Ishikawa (cell line): ENCODE measurements around the gene RIMBP2.

Experiments
- EGR1 ChIP-seq: IDR thresholded peaks from 2 replicates; pipeline ENCODE4 v1.6.1; 2012
- TAF1 ChIP-seq: IDR thresholded peaks from 2 replicates; pipeline ENCODE4 v1.6.1; 2012; ENCODE audit warnings: low read depth, mild to moderate bottlenecking
- YY1 ChIP-seq: IDR thresholded peaks from 2 replicates; pipeline ENCODE4 v1.6.1; 2012; ENCODE audit warnings: low read depth
- TF ChIP-seq, protein P1 (sequence below): IDR thresholded peaks from 2 replicates; pipeline ENCODE4 v1.6.1; 2012

DNA sequence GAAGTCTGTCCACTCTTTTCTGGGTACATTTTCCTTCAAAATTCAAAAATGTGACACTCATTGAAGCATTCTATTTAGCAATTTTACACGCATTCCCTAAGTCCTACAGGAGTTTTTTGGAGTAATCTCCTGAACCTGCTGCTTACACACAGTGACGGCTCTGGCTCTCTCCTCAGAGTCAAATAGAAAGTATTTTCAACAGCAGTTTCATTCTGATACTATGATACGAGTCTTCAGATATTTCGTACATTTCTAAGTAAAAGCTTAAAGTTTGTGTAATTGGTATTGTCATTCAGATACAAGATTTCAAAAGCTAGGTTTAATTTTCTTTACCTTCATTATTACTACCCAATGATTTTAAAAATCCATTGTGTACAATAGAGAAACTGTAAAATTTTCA is 342.0 kb downstream of the RIMBP2 start:
- TF ChIP-seq TAF1 = no peak
- TF ChIP-seq, protein P1, sequence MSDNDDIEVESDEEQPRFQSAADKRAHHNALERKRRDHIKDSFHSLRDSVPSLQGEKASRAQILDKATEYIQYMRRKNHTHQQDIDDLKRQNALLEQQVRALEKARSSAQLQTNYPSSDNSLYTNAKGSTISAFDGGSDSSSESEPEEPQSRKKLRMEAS = no peak
- no peak for TF ChIP-seq YY1
- TF ChIP-seq EGR1 = no peak
